Measurements from ENCODE around the gene MYBPC2.

Gene MYBPC2

GRCh38 chr19:50401605-50402450, 30.9 kb upstream of the MYBPC2 start:
- ATAC-seq (no peak), DNase-seq (no peak)
- peaks cover 13% of the 10 kb centered on the region for H3K4me1 Mint-ChIP-seq
- no peak overlapping the region for H3K27ac Mint-ChIP-seq
- no peak overlapping the region for H3K4me3 Mint-ChIP-seq
- no peaks in the 10 kb centered on the region for H3K27me3 Mint-ChIP-seq
- no peaks in the 10 kb centered on the region for H3K9me3 Mint-ChIP-seq

GRCh38 chr19:50402544-50403301, 30.0 kb upstream of the MYBPC2 start:
- Mint-ChIP-seq H3K9me3 (no peaks in the 10 kb centered on the region), H3K4me3 (no peak overlapping the region), H3K4me1 (peaks cover 10% of the 10 kb centered on the region), H3K27me3 (no peaks in the 10 kb centered on the region), H3K27ac (no peak overlapping the region)
- ATAC-seq (no peak), DNase-seq (no peak)

GRCh38 chr19:50406156-50406820, 26.4 kb upstream of the MYBPC2 start:
- Mint-ChIP-seq H3K27me3 (no peaks in the 10 kb centered on the region), H3K4me1 (no peaks in the 10 kb centered on the region), H3K27ac (no peak overlapping the region), H3K9me3 (no peaks in the 10 kb centered on the region), H3K4me3 (no peak overlapping the region)
- no peak for DNase-seq
- no peak for ATAC-seq

GRCh38 chr19:50406829-50407228, 25.9 kb upstream of the MYBPC2 start:
- Mint-ChIP-seq H3K27me3 (no peaks in the 10 kb centered on the region), H3K4me1 (no peaks in the 10 kb centered on the region), H3K9me3 (no peaks in the 10 kb centered on the region), H3K4me3 (no peak overlapping the region), H3K27ac (no peak overlapping the region)
- DNase-seq (no peak), ATAC-seq (no peak)

GRCh38 chr19:50409347-50409746, 23.3 kb upstream of the MYBPC2 start:
- H3K4me3 Mint-ChIP-seq = no peak overlapping the region
- DNase-seq = no peak
- no peaks in the 10 kb centered on the region for H3K9me3 Mint-ChIP-seq
- no peak for ATAC-seq
- H3K4me1 Mint-ChIP-seq = peaks cover 1% of the 10 kb centered on the region
- peak overlapping the region in 1 of 2 donors; percentile 48 for H3K27ac Mint-ChIP-seq
- no peaks in the 10 kb centered on the region for H3K27me3 Mint-ChIP-seq

- H3K4me3 Mint-ChIP-seq = no peak overlapping the region
- H3K9me3 Mint-ChIP-seq = no peaks in the 10 kb centered on the region
- H3K27ac Mint-ChIP-seq = no peak overlapping the region
- ATAC-seq = no peak
- no peak for DNase-seq
- H3K4me1 Mint-ChIP-seq = peaks cover 9% of the 10 kb centered on the region
- H3K27me3 Mint-ChIP-seq = no peaks in the 10 kb centered on the region
These were observed 22.6 kb upstream of the MYBPC2 start for GRCh38 chr19:50410109-50410508.

- no peak for DNase-seq
- H3K4me1 Mint-ChIP-seq = peaks cover 15% of the 10 kb centered on the region
- no peak overlapping the region for H3K27ac Mint-ChIP-seq
- H3K27me3 Mint-ChIP-seq = no peaks in the 10 kb centered on the region
- no peak overlapping the region for H3K4me3 Mint-ChIP-seq
- H3K9me3 Mint-ChIP-seq = no peaks in the 10 kb centered on the region
- no peak for ATAC-seq
These were observed 20.3 kb upstream of the MYBPC2 start for GRCh38 chr19:50412419-50412818.

GRCh38 chr19:50413096-50413495, 19.6 kb upstream of the MYBPC2 start:
- Mint-ChIP-seq H3K4me1 (peaks cover 15% of the 10 kb centered on the region), H3K4me3 (no peak overlapping the region), H3K9me3 (no peaks in the 10 kb centered on the region), H3K27me3 (no peaks in the 10 kb centered on the region), H3K27ac (no peak overlapping the region)
- DNase-seq (no peak), ATAC-seq (no peak)

- peaks cover 20% of the 10 kb centered on the region for H3K4me1 Mint-ChIP-seq
- no peak overlapping the region for H3K27ac Mint-ChIP-seq
- ATAC-seq (no peak), DNase-seq (no peak)
- H3K9me3 Mint-ChIP-seq = no peaks in the 10 kb centered on the region
- no peak overlapping the region for H3K4me3 Mint-ChIP-seq
- H3K27me3 Mint-ChIP-seq = peaks cover 3% of the 10 kb centered on the region
These were observed 19.2 kb upstream of the MYBPC2 start for GRCh38 chr19:50413531-50413930.

- no peak overlapping the region for H3K27ac Mint-ChIP-seq
- peak; percentile 68 for ATAC-seq
These were observed 17.6 kb upstream of the MYBPC2 start for GRCh38 chr19:50414864-50415660.

GRCh38 chr19:50415661-50416033, 17.0 kb upstream of the MYBPC2 start:
- ATAC-seq (no peak), DNase-seq (no peak)
- H3K4me1 Mint-ChIP-seq = peaks cover 40% of the 10 kb centered on the region
- H3K9me3 Mint-ChIP-seq = peaks cover 0 to 7% of the 10 kb centered on the region in 2 donors
- H3K27me3 Mint-ChIP-seq = peaks cover 24% of the 10 kb centered on the region
- H3K4me3 Mint-ChIP-seq = no peak overlapping the region
- no peak overlapping the region for H3K27ac Mint-ChIP-seq

More at GRCh38 chr19:50414864-50415660, 17.6 kb upstream of the MYBPC2 start:
- peaks cover 35% of the 10 kb centered on the region for H3K4me1 Mint-ChIP-seq
- DNase-seq = peak; percentile 69 to 71
- peaks cover 18% of the 10 kb centered on the region for H3K27me3 Mint-ChIP-seq
- peaks cover 0 to 3% of the 10 kb centered on the region in 2 donors for H3K9me3 Mint-ChIP-seq
- no peak overlapping the region for H3K4me3 Mint-ChIP-seq

- DNase-seq = no peak
- no peak overlapping the region for H3K27ac Mint-ChIP-seq
- no peak overlapping the region for H3K4me3 Mint-ChIP-seq
- peaks cover 0 to 10% of the 10 kb centered on the region in 2 donors for H3K9me3 Mint-ChIP-seq
- ATAC-seq = peak; percentile 13
- peaks cover 31% of the 10 kb centered on the region for H3K27me3 Mint-ChIP-seq
- H3K4me1 Mint-ChIP-seq = peaks cover 40% of the 10 kb centered on the region
These were observed 16.4 kb upstream of the MYBPC2 start for GRCh38 chr19:50416034-50416977.

GRCh38 chr19:50417111-50418081, 15.3 kb upstream of the MYBPC2 start:
- H3K9me3 Mint-ChIP-seq = peaks cover 0 to 10% of the 10 kb centered on the region in 2 donors
- no peak overlapping the region for H3K4me3 Mint-ChIP-seq
- ATAC-seq (no peak), DNase-seq (no peak)
- H3K27me3 Mint-ChIP-seq = peaks cover 33% of the 10 kb centered on the region
- no peak overlapping the region for H3K27ac Mint-ChIP-seq
- peaks cover 40% of the 10 kb centered on the region for H3K4me1 Mint-ChIP-seq
